ENCODE measurements around the gene SPO11.

Gene SPO11, protein sequence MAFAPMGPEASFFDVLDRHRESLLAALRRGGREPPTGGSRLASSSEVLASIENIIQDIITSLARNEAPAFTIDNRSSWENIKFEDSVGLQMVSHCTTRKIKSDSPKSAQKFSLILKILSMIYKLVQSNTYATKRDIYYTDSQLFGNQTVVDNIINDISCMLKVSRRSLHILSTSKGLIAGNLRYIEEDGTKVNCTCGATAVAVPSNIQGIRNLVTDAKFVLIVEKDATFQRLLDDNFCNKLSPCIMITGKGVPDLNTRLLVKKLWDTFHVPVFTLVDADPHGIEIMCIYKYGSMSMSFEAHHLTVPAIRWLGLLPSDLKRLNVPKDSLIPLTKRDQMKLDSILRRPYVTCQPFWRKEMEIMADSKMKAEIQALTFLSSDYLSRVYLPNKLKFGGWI

GRCh38 chr20:57329608-57330221 is at the start of gene SPO11:
SPO11 (plus strand) TSS chr20:57329803; CDS start chr20:57329868, 65 bp downstream.
- DNase-seq = peak; percentile 5

DNA sequence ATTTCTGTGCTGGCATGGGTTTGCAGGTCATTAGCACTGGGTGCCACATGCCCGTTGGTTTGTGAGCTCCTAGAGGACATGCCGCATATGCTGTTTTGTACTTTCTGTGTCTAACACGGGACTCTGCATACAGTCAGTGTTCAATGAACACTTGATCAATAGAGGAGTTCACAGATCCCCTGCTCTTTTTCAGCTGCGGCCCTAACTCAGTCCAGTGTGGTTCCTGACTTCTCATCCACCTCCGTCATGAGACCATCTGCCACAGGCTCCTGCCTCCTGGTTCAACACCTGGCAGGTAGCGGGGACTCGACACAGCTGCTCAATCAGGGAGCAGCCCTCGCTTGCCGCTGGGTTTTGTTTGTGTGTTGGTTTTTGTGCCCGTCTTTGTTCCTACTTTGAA is 49.4 kb upstream of the SPO11 start:
- DNase-seq = peak; percentile 66

- no peak for DNase-seq
These were observed 47.7 kb upstream of the SPO11 start for GRCh38 chr20:57281900-57282299.

- DNase-seq = no peak
These were observed 46.8 kb upstream of the SPO11 start for GRCh38 chr20:57282670-57283361.

DNA sequence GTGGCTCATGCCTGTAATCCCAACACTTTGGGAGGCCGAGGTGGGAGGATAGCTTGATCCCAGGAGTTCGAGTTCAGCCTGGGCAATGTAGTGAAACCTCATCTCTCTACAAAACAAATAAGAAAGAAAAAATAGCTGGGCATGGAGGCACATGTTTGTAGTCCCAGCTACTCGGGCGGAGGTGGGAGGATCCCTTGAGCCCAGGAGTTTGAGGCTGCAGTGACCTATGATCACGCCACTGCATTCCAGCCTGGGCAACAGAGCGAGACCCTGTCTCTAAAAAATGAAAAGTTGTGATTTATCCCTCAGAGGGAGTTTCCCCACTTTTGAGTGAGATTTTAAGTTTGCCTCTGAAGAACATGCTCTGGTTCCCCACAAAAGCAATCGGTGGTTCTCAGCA is 45.7 kb upstream of the SPO11 start:
- no peak for DNase-seq

DNA sequence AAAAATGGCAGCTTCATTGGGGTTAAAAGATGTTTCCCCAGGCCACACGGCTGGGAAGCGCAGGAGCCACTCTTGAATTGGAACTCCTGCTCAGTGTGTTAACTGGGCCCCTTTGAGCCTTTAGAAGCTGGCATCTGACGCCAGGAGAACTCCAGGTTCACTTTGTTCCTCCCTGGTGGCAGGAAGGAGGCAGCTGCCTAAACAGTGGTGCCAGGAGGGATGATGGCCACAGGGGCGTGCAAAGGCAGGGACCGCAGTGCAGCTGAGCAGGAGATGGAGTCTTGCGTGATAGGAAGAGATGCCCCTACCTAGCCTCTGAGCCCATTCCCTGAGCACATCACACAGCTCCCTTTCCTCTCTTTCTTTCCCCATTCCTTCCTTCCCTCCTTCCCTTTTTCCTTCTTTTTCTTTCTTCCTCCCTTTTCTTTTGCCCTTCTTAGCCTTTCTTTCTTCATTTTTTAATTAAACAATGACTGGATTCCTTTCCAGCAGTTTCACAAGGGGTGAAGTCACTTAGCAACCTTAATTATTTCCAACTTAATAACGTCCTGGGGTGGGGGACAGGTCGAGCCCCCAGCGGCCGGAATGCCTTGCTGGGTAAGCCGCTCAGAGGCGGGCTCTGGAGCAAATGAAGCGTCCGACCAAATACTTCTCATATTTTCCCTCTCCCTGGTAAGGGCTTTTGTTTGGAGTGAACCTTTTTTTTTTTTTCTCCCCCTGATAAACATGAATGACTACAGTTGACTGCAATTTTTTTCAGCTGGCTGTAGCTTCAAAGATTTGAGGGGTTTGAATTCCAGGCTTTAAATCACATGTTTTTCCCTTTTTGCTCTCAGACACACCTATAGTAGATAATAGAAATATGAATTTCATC is 42.4 kb upstream of the SPO11 start:
- no peak for DNase-seq

DNA sequence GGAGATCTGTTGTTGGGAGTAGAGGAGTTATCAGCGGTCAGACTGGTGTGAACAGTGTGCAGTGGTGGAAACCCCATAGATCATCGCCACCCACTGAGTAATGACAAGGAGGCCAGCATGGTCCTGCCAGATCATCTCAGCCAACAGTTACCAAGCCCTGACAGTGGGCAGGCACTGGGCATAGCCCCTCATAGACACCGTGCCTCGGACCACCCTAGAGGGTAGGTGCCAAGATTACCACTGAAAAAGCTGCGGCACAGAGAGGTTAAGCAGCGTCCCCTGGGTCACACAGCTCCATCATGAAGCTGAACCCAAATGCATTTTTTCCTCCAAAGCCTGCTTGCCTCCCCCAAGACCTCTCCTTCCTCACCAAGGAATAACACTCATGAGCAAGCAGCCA is 41.7 kb upstream of the SPO11 start:
- no peak for DNase-seq

- DNase-seq = no peak
These were observed 40.8 kb upstream of the SPO11 start for GRCh38 chr20:57288651-57289277.

DNA sequence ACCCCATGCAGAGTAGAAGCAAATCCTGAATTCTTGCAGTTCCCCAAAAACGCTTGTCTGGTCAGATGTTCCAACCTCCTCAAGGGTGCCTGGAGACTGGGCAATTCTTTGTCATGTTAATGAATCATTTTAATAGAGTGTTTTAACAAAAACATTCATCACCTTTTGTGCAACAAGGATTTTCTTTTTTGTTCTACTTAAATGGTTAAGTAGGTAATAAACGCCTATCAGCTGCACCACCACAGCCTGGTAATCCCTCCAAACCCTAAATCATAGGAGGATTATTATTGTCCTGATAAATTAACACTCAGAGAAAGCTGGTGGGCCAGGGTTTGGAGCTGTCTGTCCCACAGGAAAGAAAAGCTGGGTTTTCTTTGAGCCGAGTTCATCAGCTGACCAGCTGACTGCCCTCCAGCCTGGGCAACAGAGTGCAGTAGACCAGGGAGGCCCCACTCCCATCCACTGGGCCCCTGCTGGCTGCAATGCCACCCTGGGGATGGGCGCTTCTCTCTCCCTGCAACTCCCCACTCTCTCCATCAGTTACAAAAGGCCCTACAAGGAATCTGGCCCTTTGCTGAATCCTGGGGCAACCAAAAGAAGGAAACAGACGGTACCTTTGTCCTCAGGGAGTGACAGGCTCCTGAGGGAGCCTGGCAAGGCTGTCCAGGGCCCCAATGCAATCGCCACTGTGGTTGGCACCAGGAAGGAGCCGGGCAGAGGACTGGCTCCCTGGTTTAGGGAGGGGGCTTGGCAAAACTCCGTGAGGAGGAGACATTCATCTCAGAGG is 40.0 kb upstream of the SPO11 start:
- DNase-seq = no peak

GRCh38 chr20:57290178-57290484 is 39.5 kb upstream of the SPO11 start:
- no peak for DNase-seq

GRCh38 chr20:57291003-57291402 is 38.6 kb upstream of the SPO11 start:
- peak; percentile 2 for DNase-seq

DNA sequence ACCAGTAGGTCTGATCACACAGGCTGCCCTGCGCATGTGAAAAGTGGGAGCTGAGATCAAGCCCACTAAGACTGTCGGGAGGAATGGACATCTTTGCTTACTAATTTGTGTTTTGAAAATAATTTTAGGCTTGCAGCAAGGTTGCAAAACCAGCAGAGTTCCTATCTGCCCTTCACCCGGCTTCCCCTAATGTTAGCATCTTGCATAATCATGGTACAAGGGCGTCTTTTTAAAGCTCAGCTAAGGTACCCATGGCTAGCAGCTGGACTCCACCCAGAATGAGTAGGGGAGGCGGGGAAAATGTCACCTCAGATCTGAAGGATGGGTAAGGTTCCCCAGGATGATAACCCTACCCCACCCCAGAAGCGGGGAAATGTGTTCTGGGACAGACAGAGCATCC is 37.9 kb upstream of the SPO11 start:
- DNase-seq = no peak

GRCh38 chr20:57292611-57293010 is 37.0 kb upstream of the SPO11 start:
- peak; percentile 2 for DNase-seq

GRCh38 chr20:57293995-57294394 is 35.6 kb upstream of the SPO11 start:
- no peak for DNase-seq

- no peak for DNase-seq
These were observed 35.1 kb upstream of the SPO11 start for GRCh38 chr20:57294550-57294949.

- DNase-seq = no peak
These were observed 31.1 kb upstream of the SPO11 start for GRCh38 chr20:57298457-57298856.

GRCh38 chr20:57301026-57301425 is 28.6 kb upstream of the SPO11 start:
- peak; percentile 3 for DNase-seq

- no peak for DNase-seq
These were observed 22.9 kb upstream of the SPO11 start for GRCh38 chr20:57306747-57307146.

GRCh38 chr20:57308451-57309271 is 20.9 kb upstream of the SPO11 start:
- no peak for DNase-seq

DNA sequence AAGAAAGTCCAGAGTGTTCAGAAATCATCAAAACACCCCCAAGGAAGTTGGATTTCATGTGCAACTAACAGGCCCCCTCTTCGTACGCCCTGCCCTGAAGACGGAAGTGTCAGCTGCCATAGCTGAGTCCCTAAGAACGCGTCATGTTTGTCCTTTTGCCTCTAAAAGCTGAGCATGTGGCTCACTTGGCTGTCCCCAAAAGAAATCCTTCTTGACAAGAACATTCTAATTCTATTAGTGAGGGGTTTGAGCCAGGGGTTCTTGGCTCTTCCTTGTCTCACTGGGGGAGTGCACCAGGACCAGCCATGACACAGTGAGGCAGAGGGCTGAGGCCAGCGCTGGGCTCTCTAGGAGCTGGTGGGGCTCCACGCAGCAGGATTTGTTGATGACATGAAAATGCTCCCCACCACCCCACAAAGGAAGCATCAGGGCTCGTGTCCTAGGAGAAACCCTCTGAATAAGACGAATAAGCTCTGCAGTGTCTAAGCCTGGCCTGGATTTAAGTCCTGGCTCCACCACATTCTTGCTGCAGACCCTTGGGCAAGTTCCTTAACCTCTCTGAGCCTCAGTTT is 20.0 kb upstream of the SPO11 start:
- no peak for DNase-seq
